ENCODE measurements around the gene PTPRG.

PTPRG gene

GRCh38 chr3:62228467-62228866, 667.1 kb downstream of the PTPRG start:
- no peak for TF ChIP-seq GATA1 (IDR thresholded peaks at IDR 0.05; ENCODE audit: low read depth, low read length)
- TF ChIP-seq POLR2A (IDR thresholded peaks at IDR 0.05; ENCODE audit: low read length): no peak
- DNase-seq: no peak

- TF ChIP-seq POLR2A (IDR thresholded peaks at IDR 0.05; ENCODE audit: low read length) (no peak), GATA1 (IDR thresholded peaks at IDR 0.05; ENCODE audit: low read depth, low read length) (no peak)
- no peak for DNase-seq
These were observed 667.8 kb downstream of the PTPRG start for GRCh38 chr3:62229211-62229610.

- DNase-seq: no peak
- no peak for TF ChIP-seq GATA1 (IDR thresholded peaks at IDR 0.05; ENCODE audit: low read depth, low read length)
- TF ChIP-seq POLR2A (IDR thresholded peaks at IDR 0.05; ENCODE audit: low read length): no peak
These were observed 668.5 kb downstream of the PTPRG start for GRCh38 chr3:62229908-62230307.

GRCh38 chr3:62233065-62233464, 671.7 kb downstream of the PTPRG start:
- no peak for DNase-seq
- TF ChIP-seq GATA1 (IDR thresholded peaks at IDR 0.05; ENCODE audit: low read depth, low read length): no peak
- TF ChIP-seq POLR2A (IDR thresholded peaks at IDR 0.05; ENCODE audit: low read length): no peak

GRCh38 chr3:62236016-62236415, 674.6 kb downstream of the PTPRG start:
- no peak for DNase-seq
- TF ChIP-seq GATA1 (IDR thresholded peaks at IDR 0.05; ENCODE audit: low read depth, low read length): no peak
- no peak for TF ChIP-seq POLR2A (IDR thresholded peaks at IDR 0.05; ENCODE audit: low read length)

- no peak for DNase-seq
These were observed 676.0 kb downstream of the PTPRG start for GRCh38 chr3:62237286-62237948.

GRCh38 chr3:62238003-62238402, 676.6 kb downstream of the PTPRG start:
- DNase-seq: no peak
- TF ChIP-seq POLR2A (IDR thresholded peaks at IDR 0.05; ENCODE audit: low read length) (no peak), GATA1 (IDR thresholded peaks at IDR 0.05; ENCODE audit: low read depth, low read length) (no peak)

More at GRCh38 chr3:62237286-62237948, 676.0 kb downstream of the PTPRG start:
- TF ChIP-seq POLR2A (IDR thresholded peaks at IDR 0.05; ENCODE audit: low read length) (no peak), GATA1 (IDR thresholded peaks at IDR 0.05; ENCODE audit: low read depth, low read length) (no peak)

GRCh38 chr3:62238431-62238830, 677.1 kb downstream of the PTPRG start:
- DNase-seq: no peak
- TF ChIP-seq POLR2A (IDR thresholded peaks at IDR 0.05; ENCODE audit: low read length): no peak
- no peak for TF ChIP-seq GATA1 (IDR thresholded peaks at IDR 0.05; ENCODE audit: low read depth, low read length)

GRCh38 chr3:62241279-62241678, 679.9 kb downstream of the PTPRG start:
- no peak for TF ChIP-seq GATA1 (IDR thresholded peaks at IDR 0.05; ENCODE audit: low read depth, low read length)
- TF ChIP-seq POLR2A (IDR thresholded peaks at IDR 0.05; ENCODE audit: low read length): no peak
- DNase-seq: no peak

- DNase-seq: no peak
- TF ChIP-seq GATA1 (IDR thresholded peaks at IDR 0.05; ENCODE audit: low read depth, low read length) (no peak), POLR2A (IDR thresholded peaks at IDR 0.05; ENCODE audit: low read length) (no peak)
These were observed 681.6 kb downstream of the PTPRG start for GRCh38 chr3:62242831-62243509.

GRCh38 chr3:62246094-62246493, 684.7 kb downstream of the PTPRG start:
- DNase-seq: no peak
- TF ChIP-seq GATA1 (IDR thresholded peaks at IDR 0.05; ENCODE audit: low read depth, low read length): no peak

- TF ChIP-seq GATA1 (IDR thresholded peaks at IDR 0.05; ENCODE audit: low read depth, low read length): no peak
- TF ChIP-seq POLR2A (IDR thresholded peaks at IDR 0.05; ENCODE audit: low read length): no peak
- no peak for DNase-seq
These were observed 685.6 kb downstream of the PTPRG start for GRCh38 chr3:62246985-62247384.

GRCh38 chr3:62248734-62249483, 687.5 kb downstream of the PTPRG start:
- TF ChIP-seq POLR2A (IDR thresholded peaks at IDR 0.05; ENCODE audit: low read length): no peak
- no peak for TF ChIP-seq GATA1 (IDR thresholded peaks at IDR 0.05; ENCODE audit: low read depth, low read length)
- no peak for DNase-seq

- DNase-seq: no peak
- no peak for TF ChIP-seq GATA1 (IDR thresholded peaks at IDR 0.05; ENCODE audit: low read depth, low read length)
- no peak for TF ChIP-seq POLR2A (IDR thresholded peaks at IDR 0.05; ENCODE audit: low read length)
These were observed 688.1 kb downstream of the PTPRG start for GRCh38 chr3:62249484-62249776.
